Stimulated activated CD4-positive, alpha-beta T cell treated with anti-CD3 and anti-CD28 coated beads, TNF-alpha, amount 100 ng/mL, for 4 hours (primary cell): Measurements from ENCODE around the gene TLK1.

ENCODE experiments used
- DNase-seq, 3 experiments: peaks; one replicate each; pipeline ENCODE4 v3.0.0-alpha.2; 2020; ENCODE audit warnings: low read depth in 3 of 3

The TLK1 gene

DNA sequence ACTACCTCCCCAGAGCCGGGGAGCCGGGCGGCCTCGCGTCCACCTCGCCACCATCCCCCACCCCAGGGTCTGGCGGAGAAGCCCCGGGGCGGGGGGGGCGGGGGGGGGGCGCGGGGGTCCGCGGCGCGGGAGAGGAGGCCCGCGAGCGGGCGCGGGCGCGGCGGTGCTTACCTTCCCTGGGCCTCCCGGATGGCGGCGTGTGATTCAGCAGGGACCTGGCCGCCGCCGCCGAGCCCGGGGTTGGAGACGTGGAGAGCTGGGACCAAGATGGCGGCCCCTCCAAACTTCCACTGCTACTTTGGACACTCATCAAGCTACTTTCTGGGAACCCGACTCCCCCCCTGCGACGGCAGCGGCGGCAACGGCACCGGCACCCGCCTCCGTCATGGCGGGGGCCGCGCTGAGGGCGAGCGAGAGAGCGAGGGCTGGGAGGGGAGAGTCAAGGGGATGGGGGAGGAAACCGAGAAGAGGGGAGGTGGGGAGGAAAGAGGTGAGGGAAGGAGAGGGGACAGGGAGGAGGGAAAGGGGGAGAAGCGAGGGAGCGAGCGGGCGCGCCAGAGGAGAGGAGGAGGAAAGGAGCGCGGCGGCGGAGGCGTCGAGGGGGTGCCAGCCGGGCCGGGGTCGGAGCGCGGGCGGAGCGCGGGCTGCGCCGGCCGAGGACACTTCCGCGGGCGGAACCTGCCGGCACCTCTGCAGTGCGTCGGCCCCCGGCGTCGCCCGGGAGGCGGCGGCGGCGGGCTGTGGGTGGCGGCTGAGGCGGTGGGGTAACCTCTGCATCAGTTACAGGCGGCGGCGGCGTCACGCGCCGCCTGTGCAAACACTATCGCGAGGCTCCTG is at the start of gene TLK1:
TSS of gene TLK1 (minus strand) at position 775 of the 837 bp plus-strand sequence. CDS start at position 310, 465 bp downstream.
- peak; percentile 54 to 69 (median 56) for DNase-seq

DNA sequence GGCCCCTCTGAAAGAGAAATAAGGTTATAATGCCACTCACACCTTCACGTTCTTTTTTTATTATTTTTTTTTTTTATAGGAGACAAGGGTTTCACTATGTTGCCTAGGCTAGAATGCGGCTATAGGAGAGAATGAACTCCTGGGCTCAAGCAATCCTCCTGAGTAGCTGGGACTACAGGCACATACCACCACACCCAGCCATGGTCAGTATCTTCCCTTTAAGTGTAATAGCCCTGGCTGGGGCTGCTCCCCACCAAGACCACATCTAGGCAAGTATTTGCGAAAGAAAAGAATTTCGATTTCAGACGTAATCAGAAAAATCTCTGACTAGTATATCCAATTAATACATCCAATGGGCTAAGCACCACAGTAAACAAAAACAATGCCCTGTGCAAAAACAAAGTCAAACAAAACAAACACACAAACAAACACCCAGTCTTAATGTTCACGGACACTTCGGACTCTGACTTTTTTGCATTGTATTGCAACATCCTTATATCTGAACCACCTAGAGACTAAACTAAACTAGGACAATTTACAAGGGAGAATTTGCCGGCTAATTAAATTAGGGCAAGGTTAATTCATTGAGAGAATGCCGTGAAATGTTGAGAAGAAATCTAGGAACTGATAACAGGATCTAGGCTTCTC is 49.6 kb upstream of the TLK1 start:
- DNase-seq, result no peak

DNA sequence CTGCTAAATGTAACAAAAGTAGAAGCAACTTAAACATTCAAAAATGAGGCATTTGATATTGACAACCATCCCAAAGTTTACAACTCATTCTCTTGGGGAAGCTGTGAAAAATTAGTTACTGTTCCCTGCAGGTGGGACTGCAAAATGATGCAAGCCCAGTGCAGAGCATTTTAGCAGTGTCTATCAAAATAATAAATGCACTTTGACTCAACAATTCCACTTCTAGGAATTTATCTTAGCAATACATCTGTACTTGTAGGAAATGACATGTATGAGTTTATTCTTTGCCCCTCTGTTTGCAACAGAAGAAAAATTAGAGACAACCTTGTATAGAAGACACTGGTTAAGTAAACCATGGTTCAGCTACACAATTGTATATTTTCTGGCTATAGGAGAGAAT is 48.0 kb upstream of the TLK1 start:
- no peak for DNase-seq

DNA sequence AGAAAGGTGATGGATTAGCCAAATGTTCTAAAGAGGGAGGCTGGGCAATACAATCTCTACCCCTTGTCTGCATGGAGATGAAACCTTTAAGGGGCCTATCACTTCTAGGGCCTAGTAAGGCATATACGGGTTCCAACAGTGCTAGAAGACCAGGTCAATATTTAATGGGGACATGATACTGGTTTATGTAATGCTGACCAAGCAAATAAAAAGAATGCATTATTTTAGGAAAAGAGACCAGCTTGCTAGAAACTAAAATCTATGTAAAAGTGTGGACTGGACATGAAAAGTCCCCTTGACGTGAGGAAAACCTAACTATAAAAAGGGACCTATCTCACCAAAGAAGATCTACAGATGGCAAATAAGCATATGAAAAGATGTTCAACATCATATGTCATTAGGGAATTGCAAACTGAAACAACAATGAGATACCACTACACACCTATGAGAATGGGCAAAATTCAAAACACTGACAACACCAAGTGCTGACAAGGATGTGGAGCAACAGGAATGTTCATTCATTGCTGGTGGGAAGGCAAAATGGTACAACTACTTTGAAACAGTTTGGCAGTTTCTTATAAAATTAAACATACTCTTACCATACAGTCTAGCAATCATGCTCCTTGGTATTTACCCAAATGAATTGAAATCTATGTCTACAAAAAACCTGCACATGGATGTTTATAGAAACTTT is 45.9 kb upstream of the TLK1 start:
- DNase-seq, result no peak

DNA sequence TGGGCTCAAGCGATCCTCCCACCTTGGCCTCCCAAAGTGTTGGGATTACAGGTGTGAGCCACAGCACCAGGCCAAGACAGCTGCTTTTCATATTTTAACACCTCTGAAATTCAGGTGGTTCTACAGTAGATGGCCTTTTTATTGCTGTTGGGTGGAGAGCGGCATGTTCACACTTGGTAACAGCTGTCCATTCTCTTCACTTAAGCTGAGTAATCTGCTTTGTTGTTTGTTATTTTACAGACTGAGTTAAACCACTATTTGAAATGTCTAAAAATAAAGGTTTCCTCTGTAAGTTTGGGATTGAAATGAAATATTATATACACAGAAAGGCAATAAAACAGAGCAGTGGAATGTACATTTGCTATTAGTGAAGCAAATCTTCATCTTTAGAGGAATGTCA is 44.9 kb upstream of the TLK1 start:
- no peak for DNase-seq

DNA sequence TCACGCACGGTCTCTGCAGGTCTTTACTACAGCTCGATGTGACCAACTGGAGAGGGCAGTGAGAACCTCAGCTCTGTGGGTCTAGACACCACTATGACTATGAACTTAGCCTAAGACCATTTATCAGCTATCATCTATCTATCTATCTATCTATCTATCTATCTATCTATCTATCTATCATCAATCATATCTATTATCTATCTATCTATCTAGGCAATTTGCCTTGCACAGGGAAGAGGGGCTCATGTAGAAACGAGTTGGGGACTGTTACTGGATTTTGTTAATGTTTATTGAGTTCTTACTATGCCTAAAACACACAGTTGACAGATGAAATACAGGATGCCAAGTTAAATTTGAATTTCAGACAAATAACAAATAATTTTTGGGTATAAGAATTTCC is 41.1 kb upstream of the TLK1 start:
- no peak for DNase-seq

DNA sequence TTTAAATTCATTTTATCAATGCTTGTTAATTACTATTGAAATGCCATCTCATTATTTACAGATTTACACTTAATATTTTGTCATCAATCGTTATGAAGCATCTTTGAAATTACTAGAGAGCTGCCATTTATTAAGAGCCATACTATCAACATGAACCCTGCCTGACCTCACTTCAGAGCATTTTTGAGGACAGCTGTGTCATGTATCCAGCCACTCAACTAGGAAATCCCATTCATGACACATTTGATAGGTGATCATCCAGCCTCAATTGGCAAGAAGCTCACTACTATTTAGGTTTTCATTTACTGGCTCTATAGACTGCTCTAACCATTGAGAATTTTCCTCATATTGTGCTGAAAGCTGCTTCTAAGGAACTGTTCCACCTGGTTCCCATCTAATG is 40.6 kb upstream of the TLK1 start:
- no peak for DNase-seq

DNA sequence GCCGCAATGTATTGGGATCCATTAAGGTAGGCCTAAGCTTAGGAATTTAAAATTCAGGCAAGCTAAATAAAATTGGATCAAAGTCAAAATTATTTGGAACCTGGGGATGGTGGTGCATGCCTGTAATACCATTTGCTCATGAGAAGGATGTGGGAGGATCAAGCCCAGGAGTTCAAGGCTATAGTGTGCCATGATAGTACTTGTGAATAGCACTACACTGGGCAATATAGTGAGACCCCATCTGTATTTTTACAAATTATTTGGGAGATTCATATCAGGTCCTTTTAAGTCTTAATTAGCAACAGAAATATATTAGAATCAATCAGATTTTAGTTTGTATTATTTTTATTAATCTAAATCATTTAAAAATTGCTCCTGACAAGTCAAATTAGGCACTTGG is 39.8 kb upstream of the TLK1 start:
- DNase-seq, result no peak

DNA sequence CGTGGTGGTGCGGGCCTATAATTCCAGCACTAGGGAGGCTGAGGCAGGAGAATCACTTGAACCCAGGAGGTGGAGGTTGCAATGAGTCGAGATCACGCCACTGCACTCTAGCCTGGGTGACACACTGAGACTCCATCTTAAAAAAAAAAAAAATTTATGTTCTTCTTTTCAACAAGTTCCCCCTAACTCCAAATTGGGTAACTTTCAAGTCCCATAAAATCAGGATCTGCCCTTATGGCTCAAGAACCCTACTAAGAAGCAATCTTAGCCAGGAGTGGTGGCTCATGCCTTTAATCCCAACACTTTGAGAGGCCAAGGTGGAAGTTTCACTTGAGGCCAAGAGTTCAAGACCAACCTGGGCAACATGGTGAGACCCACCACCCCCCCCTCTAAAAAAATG is 30.3 kb upstream of the TLK1 start:
- no peak for DNase-seq

DNA sequence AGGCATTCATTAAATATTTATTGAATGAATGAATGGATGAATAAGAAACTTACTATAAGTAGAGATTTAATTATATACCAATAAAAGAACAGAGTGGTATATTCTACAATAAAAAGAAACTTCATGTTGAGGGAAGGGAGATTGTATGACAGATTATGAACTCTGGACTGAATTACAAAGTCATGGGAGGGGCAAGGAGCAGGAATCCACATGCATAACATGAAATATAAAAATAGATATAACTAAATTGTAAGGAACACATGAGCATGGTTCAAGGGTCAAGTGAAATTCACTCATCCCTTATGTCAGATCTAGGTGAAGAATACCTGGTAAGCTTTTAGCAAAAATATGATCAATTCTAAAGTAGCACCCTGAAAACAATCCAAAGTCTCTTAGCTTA is 27.1 kb upstream of the TLK1 start:
- DNase-seq, result no peak

DNA sequence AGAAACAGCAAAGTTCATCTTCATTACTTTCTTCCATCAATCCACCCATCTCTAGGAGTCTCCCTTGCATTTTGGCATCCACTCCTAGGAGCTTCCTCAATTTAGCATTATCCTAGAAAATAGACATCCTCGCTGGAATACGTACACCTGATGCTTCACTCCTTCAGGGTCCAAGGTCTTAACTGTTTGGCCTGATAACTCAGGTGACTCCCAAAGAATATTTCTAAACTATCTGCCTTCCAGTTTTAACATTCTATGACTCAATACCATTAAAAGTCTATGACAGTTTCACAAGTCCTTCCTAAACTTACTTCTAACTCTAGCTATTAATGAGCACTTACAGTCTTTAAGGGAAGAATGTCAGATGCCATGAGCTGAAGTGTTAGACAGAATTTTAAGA is 26.5 kb upstream of the TLK1 start:
- no peak for DNase-seq

DNA sequence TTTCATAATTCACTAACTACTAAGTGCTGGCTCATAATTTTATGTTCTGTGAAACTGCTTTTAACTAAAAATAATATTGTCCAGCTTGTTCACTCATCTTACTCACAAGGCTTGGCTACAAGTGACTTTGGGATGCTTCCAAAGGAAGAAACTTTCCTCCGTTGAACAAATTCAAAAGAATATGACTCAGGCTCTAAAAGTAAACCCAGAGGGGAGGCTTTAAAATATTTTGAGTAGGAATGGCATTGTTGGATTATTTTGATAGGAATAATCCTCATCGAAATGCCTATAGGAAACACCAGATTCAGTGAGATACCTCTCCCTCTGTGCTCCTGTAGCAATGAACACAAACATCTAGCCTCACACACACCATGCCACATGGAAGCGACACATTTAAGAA is 25.2 kb upstream of the TLK1 start:
- no peak for DNase-seq

DNA sequence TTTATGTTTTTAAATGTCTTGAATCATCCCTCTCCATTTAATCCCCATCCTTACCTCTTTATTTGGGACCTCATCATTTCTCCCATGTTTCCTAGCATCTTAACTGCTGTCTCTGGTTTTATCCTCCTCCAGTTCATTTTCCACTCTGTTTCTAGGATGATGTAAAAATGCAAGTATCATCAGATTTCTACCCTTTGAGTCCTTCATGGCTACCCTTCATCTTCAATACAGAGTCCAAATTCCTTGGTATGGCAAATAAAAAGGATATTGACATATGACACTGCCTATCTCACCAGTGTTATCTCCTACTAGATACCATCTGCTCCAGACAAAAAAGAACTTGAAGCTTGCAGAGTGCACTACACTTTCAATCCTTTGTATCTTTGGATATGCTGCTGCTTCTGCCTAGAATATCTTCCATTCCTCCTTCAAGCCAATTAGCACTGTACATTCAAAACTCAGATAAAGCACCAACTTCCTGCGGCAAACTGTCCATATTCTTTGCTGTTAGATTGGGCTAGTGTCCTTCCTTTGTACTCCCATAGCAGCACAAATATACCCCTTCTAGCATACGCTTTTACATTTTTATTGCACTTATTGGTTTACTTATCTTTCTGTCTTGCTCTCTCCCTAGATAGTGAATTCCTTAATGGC is 24.6 kb upstream of the TLK1 start:
- DNase-seq, result no peak

DNA sequence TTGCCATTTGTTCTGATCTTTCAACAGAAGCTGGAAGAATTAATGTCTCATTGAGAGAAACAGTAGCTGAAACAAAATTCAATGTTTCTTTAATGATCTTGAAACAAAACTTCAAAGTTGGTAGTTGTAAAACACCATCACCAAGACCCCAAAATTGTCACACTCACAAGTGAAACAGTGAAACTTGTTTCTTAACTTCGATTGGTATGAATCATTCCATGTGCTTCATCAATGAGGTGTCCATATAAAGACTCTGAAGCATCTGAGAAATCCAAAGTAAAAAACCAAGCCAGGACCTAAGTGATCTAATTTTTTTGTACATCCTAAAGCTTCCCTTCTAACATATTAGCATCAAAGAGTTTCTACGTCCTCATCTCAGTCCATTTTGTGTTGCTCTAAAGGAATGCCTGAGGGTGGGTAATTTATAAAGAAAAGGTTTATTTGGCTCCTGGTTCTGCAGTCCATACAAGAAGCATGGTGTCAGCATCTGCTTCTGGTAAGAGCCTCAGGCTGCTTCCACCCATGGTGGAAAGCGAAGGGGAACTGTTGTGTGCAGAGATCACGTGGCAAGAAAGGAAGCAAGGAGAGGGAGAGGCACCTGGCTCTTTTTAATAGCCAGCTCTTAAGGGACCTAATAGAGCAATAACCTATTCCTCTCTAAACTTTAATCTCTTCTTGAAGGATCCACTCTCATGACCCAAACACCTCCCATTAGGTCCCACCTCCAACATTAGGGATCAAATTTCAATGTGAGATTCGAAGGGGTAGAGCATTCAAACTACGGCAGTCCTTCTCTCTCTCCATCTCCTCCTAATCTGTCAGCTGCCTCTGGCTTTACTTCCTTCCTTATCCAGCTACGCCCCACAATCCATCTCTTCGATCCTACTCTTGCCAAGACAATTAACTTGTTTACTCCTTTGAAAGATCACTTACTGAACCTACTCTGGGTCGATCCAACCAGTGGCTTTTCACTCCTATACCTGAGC is 20.7 kb upstream of the TLK1 start:
- no peak for DNase-seq

DNA sequence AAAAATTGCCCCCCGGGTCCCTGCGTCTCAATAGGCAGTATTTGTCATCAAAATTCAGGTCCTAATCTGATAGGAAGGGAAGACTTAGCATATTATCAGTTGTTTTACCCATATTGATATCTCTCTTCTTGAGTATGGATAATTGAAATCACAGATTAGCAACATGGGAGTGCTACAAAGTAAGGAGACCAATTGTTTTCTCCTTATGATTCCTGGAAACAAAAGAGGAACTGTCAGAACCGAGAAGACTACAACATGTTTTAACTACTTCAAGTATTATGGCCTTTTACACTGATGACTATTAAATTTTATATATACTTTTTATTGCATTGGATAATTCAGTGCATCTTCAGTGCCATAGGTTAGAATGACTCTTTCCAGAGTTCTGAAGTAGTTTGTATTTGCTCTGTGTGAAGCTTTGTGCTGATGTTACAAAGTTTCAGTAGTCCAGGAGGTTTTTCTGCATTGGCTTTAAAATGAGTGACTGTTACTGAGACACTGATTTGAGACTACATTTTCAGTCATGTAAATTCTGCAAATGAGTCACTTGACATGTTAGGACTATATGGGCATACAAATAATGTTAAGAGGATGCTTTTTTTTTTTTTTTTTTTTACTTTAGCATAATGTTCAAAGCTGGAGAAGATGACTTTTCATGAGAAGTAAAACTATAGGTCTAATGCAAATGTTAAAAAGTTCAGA is 19.7 kb upstream of the TLK1 start:
- DNase-seq, result no peak

DNA sequence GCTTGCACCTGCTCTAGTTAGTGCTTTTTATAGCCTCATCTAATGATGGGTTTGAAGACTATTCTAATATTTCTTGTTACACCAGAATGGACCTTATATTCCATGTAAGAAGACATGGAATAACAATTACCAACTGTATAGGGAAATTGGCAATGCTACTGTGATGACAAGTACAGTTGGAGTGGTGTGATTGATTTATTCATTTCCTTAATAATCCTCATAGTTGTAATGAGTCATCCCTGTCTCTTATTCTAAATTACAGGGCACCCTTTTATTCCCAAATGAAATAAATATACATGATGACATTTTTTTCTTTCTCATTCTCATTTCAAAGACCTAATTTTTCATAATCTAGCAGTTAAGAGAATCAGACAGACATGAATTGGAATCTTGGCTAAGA is 18.3 kb upstream of the TLK1 start:
- DNase-seq, result no peak

DNA sequence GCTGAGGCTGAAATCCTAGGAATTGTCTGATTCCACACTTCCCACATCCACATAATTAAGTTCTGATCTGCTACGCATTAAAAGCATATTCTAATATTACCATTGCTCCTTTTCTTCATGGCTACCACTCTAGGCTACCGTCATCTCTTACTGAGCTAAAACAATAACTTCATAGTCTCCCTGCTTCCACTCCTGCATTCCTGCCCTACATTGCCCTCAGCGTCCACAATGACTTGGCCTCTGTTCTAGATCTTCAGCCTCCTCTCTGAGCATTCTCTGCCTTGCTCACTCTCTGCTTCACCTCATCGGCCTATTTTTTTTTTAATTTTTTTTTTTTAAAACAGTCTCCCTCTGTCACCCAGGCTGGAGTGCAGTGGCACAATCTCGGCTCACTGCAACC is 15.8 kb upstream of the TLK1 start:
- no peak for DNase-seq

DNA sequence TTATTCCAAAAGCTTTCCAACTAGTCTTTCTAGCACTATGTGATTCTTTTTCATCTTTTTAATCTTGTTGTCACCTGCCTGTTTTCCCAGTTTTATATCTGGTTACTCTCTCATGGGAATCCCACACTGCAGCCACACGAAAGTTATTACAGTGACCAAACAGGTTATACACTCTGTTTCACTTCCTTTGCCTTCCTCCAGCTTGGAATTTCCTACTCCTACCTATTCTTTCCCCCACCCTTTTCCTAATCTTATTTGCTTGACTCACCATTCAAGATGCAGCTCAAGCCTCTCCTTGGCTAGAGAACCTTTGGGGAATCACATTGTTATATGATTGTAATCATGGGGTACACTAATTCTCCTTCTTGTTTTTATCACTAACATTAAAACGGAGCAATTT is 13.4 kb upstream of the TLK1 start:
- no peak for DNase-seq

DNA sequence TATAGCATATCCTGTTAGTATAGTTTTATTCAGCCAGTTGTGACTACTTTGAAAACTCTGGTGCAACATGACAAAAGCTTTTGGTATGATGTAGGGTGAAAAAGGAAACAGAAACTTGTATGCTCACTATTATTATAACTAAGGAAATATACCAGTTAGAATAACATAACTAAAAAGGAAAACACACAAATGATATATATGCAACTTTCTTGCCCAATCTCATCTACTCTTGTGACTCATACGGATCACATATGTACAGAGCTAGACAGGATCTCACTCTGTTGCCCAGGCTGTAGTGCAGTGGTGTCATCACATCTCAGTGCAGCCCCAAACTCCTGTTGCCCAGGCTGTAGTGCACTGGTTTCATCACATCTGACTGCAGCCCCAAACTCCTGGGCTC is 12.4 kb upstream of the TLK1 start:
- no peak for DNase-seq

DNA sequence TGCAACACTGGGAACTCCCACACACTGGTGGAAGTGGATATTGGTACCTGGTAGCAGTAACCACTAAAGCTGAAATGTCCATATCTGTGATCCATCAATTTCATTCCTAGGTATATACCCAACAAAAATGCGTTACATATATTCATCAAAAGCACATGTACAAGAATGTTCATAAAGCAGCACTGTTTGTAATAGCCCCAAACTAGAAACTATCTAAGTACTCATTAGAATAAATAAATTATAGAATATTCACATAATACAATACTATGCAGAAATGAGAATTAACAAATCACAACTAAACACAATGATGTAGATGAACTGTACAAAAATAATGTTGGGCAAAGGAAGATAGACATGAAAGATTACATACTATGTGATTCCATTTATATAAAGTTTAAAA is 11.1 kb upstream of the TLK1 start:
- no peak for DNase-seq

DNA sequence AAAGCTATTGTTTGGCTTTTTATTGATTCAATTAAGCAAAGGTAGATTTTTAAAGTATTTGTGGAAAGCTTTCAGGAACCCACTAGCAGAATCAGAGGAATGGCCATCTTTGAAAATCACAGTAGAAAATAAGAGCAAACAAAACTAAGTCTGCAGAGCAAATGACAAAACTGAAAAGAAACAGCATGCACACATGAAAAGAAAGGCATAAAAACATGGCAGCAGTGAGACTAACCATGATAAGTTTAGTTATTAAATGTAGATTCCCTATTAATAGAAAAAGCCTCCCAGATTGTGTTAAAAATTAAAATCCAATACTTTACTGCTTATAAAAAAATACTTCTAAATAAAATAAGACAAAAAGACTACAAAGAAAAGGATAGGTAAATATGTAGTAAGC is 9.1 kb upstream of the TLK1 start:
- DNase-seq, result no peak
